Anterior cingulate cortex (tissue), 58 donors: ENCODE results near the gene ARHGEF37.
"Not testable (repeated sequence)": the region's sequence is repeated elsewhere in the genome, so short reads cannot be mapped to it uniquely, and the experiment has no call there.

Source experiments
- DNase-seq, 58 donors: peaks; one replicate each; lab custom pipeline; 2025; lab: John Stamatoyannopoulos, UW

ARHGEF37 gene

GRCh38 chr5:149598234-149598633 lies 16.9 kb downstream of the ARHGEF37 start:
- not testable (repeated sequence) for DNase-seq

DNA sequence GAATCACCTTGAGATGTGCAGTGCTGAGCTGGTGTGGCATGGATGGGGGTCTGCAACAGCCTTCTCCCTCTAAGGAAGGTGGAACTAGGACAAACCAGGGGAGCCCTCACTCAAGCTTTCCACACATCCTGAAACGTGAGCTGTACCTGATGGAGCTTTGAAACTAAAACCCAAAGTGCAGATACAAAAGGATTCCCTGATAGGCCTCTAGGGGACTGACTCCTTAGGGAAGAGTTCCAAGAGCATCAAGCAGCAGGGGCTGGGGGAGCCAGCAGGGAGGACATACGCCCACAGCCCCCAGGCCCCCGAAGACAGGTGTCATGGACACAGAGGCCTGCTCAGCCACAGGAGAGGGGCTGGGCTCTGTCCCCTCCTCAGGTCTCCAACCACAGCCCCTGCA lies 17.7 kb downstream of the ARHGEF37 start:
- no peak for DNase-seq

- DNase-seq, result no peak
These were observed 18.1 kb downstream of the ARHGEF37 start for GRCh38 chr5:149599375-149599774.

- no peak for DNase-seq
These were observed 19.6 kb downstream of the ARHGEF37 start for GRCh38 chr5:149600932-149601331.

- no peak for DNase-seq
These were observed 21.9 kb downstream of the ARHGEF37 start for GRCh38 chr5:149603210-149603609.

GRCh38 chr5:149603920-149604319 lies 22.6 kb downstream of the ARHGEF37 start:
- DNase-seq, result no peak

GRCh38 chr5:149604321-149604720 lies 23.0 kb downstream of the ARHGEF37 start:
- no peak for DNase-seq

- no peak for DNase-seq
These were observed 24.2 kb downstream of the ARHGEF37 start for GRCh38 chr5:149605354-149605997.

- DNase-seq, result no peak
These were observed 24.9 kb downstream of the ARHGEF37 start for GRCh38 chr5:149605998-149606724.

DNA sequence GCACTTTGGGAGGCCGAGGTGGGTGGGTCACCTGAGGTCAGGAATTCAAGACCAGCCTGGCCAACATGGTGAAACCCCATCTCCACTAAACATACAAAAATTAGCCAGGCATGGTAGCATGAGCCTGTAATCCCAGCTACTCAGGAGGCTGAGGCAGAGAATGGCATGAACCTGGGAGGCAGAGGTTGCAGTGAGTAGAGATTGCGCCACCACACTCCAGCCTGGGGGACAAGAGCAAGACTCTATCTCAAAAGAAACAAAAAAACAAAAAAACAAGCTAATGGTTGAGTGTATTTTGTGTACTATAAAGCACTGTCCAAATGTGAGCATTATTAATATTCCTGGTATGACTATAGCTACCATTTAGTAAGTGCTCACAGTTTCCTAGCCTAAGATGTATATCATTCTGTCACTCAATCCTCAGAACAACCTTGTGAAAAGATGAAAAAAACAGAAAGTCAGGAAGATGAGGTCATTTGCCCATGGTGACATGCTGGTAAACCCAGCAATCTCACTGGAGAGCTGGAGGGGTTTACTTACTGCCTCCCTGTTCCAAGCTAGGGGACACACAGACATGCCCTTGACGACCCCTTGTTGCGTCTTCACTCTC lies 27.7 kb downstream of the ARHGEF37 start:
- no peak for DNase-seq

DNA sequence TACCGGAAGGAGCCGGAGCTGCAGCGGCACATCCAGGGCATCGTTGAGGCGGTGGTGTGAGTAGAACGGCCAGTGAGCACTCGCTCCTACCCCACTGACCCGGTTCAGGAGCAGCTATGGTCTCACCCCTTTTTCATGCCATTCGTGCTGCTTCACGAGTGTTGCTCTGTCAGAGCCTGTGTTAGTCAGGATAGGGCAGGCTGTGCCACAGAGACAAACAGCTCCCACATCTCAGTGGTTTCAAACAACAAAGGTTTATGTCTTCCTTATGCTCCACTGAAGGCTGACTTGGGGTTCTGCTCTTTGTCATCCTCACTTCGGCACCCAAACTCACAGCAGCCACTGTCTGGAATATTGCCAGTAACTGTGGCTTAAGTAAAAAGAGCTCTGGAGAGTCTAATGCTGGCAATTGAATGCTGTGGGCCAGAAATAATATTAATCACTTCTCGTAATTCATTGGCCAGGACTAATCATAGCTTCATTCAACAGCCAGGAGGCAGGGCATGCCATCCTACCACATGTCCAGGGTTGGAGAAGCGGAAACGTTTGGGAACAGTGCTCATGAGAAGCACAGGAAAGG lies 28.4 kb downstream of the ARHGEF37 start:
- DNase-seq, result no peak

- no peak for DNase-seq
These were observed 29.4 kb downstream of the ARHGEF37 start for GRCh38 chr5:149610589-149611255.

DNA sequence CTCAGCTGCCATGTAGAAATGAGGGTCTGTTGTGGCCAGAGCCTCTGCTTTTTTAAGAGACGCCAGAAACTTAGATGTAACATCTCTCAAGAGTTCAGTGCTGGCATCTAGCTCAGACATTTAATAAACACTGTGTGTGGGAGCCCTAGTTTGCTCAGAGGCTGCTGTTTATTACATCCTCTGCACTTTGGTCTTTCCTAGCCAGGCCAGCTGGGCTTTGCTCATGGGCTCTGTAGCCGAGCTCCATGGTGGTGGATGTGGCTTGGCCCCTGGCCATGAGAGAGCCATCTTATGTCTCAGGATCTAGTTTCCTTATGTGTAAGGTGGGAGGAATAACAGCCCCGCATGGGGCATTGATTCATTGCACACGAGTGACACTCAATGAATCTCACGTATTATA lies 30.0 kb downstream of the ARHGEF37 start:
- no peak for DNase-seq

DNA sequence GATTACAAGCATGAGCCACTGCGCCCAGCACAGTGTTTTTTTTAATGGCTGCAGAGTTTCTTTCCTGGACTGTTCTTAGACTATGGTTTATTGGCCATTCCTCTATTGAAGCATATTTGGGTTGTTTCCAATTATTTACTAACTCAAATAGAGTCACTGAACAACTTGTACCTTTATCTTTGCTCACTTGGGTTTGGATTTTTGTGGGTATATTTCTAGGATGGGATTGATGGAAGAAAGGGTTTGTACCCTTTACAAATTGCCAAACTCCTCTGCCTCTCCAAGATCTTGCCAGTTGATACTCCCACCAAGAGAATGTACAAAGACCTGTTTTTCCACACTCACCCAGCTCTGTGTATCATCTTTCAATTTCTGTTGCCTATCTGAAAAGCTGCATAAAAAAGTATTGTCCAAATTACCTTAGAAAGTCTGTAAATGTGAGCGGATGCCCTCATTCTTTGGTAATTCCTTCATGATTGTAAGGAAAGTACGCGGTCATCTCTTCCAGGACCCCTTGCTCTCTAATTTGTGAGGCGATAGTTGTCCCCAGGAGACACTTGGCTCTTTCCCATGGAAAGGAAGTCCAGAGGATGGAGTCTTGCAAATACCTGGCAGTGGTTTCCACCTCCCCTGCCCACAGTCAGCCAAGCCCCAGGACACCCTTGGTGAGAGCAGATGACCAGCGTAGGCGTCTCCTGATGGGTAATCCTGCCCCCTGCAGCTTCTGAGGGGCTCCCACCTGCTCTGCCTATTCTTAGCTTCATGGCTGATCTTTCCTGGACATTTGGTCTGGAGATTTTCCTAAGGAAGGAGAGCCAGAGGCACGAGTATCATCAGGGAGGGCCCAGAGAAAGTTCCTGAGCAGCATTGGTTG lies 33.0 kb downstream of the ARHGEF37 start:
- DNase-seq, result no peak

DNA sequence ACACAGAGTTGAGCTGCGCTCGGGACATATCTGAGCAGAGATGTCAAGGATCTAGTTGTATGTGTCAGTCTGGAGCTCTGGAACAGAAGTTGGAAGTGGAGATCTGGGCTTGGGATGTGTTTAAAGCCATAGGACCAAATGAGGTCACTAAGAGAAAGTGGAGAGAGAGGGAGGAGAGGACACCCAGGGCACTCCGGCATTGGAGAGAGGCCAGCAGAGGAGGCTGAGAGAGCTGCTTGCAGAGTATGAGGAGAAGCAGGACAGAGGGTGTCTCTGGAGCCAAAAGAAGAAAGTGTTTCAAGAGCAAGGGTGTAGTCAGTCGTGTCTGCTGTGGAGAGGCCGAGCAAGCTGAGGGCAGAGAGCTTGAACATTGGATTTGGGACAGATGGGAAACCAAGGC lies 34.7 kb downstream of the ARHGEF37 start:
- DNase-seq, result no peak

DNA sequence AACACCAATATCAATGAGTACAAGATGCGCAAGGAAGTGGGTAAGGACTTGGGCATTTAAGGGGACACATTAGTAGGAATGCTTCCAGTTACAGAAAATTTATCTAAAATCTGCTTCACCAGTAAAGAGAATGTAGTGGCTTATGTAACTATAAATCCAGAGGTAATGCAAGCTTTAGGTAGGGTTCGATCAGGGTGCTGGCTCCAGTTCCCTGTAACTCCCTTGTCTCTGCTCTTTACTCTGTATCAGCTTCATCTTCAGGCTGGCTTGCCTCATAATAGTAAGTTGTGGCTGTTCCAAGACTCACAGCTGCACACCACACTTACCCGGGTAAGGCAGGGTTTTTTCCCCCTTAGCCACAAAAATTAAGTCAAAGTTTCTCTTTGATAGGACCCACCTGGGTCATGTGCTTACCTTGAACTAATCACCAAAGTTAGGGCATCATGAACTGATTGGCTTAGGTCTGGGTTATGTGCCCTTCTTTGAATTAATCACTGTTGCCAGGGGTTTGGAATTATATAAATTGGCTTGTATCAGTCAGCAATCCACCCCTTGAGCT lies 35.5 kb downstream of the ARHGEF37 start:
- no peak for DNase-seq

DNA sequence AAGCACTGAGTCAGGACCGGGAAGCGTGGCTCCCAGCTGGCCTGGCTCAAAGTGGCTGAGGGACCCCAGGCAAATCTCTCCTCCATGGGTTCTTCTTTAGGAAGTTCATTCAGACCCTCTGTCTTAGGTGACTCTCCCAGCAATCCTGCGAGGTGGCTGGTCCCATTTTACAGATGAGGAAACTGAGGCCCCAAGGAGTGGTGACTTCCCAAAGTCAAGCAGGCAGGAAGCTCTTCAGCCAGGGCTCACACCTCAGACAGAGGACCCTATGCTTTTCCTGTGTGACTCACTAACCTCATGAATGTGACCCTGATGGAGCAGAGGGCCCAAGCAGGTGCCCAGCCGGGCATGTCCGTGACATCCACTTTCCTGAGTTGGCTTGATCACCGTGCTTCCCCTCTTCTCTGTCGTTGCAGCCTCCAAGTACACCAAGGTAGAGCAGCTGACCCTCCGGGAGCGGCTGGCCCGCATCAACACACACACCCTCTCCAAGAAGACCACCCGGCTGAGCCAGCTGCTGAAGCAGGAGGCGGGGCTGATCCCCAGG lies 36.5 kb downstream of the ARHGEF37 start:
- DNase-seq, result no peak

GRCh38 chr5:149618581-149619248 lies 37.4 kb downstream of the ARHGEF37 start:
- peak in 30 of 58 donors; percentile 5 to 56 (median 26) for DNase-seq
